HG03558 (cell line): Measurements from ENCODE around the gene ALK.

Source experiments
- ATAC-seq: cut with Tn5 transposase; IDR thresholded peaks from one replicate; pipeline ENCODE4 v1.9.1; 2021; ENCODE audit warnings: moderate number of reproducible peaks; ENCODE audit not compliant: unreplicated experiment; ENCODE audit errors: extremely low read depth

ALK gene

DNA sequence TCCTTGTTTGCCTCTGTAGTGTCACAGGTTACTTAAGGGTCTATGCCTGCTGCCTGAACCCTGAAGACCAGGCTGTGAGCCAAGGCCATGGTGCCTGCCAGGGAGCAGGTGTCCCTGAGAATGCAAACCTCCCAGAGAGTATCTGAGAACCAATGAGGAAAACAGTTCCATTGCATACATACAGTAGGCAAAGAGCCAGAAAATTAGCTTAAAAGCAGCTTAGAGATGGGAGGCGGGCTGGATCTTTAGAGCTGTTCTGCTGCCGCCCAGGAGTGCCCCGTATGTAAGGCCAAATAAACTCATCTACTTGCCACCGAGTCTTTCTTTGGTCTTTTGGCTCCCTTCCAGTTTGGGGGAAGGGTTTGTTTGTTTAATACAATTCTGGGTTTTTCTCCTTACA, 478.2 kb downstream of the ALK start:
- ATAC-seq, result no peak

DNA sequence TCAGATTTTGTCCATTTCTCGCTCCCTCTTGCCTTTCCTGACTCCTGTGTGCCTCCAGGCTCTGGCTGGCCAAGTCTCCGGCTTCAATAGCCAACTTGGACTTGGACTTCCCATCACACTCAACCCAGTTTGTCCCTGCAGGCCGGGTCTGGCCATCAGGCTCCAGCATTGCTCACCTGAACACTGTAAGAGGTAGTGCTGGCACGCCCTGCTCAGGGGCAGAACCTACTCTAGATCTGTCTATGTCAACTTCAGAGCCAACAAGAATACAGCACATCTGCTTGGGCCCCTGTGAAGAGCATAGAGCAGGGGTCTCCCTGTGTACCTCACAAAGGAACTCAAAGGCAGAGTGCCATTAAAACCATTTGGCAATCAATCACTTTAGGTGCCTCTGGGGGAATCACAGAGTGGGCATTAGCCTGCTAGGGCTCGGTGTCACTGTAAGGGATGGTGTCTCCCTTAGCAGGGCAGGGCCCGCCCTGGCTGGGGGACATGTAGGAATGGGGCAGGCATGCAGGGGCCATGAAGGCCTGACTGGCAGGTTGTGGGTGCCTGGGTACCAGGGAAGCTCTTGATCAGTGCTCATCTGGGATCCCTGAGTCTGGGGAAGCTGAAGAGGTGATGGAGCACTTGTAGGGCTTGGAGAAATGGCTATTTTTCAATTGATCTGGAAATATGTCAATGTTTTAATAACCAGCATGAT, 480.3 kb downstream of the ALK start:
- no peak for ATAC-seq

DNA sequence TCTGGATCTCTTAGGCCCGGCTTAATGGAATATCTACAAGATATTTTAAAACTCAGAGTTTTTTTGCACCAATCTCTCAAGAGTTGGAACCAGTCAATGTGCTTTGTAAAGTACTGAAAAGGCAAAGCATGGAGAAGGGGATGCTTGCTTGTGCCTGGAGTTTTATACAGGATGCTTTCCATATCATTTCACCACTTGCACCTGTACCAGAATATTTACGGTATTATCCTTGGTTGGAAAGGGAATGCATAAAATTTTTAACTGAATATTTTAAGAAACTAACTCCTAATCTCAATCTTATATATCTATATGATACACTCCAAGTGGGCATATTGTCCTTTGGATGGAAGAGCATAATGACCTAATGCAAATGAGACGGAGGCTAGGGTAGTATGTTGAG, 487.5 kb downstream of the ALK start:
- no peak for ATAC-seq

DNA sequence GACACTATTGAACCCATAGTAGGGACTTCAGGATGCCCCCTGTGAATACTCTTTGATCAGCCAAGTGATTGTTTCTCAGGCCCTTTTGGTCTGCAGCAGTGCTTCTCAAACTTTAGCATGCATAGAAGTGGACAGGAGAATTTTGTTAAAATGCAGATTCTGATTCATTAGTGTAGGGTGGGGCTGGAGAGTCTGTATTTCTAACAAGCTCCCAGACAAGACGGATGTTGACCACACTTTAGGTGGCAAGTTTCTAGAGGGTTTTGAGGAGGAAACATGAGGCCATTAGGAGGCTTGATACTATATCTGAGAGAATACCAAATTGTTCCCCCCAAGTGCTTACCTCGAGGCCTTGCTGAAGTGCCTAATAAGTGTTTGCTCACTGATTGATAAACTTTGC, 488.3 kb downstream of the ALK start:
- no peak for ATAC-seq

DNA sequence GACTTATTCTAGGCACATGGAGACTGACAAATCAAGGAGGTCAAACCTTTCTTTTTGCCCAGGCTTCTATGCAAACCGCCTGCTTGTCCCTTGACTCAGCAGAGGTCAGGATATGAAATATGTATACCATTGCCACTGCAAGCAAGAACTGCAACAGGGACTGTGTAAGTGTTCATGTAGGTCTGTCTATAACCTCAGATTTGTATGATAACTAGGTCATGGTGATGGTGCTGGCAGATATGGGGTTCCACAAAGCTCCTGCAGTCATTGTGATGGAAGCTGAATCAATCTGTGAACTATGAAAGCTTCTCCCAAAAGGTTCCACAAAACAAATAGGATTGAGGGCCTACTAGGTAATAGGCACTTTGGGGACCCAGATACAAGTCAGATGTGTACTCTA, 489.9 kb downstream of the ALK start:
- no peak for ATAC-seq

DNA sequence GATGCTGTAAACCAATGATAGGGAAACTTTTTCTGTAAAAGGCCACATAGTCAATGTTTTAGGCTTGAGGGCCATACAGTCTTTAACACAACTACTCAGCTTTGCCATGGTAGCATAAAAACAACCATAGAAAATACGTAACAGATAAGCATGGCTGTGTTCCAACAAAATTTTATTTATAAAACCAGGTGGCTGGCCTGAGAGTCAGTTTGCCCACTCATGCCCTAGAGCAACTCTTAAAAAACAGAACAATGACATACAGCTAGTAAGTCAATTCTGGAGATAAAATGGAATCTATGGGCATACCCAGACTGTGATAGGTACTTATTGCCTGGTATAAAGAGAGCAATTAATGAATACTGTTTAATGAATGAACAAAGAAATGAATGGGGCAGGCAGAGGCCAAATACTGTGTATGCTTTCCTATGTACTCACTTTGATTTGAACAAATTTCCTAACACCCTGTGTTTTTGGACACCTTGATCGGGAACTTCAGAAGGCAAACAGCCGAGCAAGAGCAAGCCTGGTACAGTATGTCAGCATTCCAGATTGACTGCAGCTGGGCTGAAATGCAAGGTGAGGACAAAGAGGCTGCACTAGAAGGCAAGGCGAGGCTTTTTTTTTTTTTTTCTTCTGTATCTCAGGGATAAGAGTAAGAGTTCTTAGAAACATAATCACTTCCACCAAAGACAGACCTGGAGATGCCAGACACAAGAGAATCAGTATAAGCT, 490.8 kb downstream of the ALK start:
- ATAC-seq, result no peak

DNA sequence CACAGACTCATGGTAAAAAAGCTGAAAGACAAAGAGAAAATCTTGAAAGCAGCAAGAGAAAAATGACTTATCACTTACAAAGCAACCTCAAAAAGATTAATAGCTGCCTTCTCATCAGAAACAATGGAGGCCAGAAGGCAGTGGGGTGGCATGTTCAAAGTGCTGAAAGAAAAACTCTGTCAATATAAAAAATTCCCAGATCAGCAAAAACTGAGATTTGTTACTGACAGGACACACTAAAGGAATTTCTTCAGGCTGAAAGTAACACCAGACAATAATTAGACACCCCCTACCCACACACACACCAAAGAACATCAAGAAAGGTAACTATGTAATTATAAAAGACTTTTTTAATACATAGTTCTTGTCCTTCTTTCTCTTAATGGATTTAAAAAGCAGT, 495.0 kb downstream of the ALK start:
- ATAC-seq, result no peak

DNA sequence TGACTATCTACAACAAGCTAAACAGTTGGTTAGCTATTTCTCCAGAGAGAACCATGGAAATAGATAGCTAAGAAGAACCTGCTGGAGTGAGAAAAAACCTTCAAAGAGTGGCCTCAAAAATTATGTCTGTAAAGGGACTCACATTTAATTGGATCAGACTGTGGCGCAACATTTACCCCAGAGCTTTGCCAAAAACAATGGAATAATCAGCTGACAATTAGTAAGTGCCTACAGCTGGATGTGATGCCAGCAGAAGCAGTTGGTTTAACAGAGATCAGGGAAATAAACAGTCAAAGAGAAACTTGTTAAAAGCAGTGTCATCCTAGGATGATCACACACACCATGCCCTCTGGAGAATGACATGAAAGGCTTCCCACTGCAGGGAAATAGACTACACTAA, 495.5 kb downstream of the ALK start:
- ATAC-seq, result no peak

DNA sequence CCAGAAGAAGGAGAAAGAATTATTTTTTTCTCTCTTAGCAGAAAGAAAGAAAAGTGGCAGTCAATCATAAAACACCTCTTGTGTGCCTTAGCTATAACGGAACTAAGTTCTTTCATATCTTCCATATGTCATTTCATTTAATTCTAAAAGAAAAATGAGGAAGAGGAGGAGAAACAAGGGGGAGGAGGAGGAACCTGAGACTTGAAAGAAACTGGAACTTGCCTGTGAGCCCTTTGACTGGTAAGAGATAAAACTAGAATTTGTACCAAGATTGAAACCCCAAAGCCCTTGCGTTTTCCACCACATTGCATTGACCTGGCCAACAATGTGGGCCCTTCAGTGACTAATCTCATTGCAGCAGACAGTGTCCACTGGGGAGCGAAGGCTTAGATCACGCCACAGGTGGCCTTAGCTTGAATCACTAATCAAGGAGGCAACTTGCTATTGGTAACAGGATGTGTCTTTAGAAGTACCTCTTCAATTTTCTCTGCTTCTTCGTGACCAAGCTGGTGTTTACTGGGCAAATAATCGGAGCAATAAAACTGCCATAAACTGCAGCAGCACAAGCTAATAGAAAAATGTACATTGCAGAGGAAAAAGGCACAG, 498.2 kb downstream of the ALK start:
- no peak for ATAC-seq

DNA sequence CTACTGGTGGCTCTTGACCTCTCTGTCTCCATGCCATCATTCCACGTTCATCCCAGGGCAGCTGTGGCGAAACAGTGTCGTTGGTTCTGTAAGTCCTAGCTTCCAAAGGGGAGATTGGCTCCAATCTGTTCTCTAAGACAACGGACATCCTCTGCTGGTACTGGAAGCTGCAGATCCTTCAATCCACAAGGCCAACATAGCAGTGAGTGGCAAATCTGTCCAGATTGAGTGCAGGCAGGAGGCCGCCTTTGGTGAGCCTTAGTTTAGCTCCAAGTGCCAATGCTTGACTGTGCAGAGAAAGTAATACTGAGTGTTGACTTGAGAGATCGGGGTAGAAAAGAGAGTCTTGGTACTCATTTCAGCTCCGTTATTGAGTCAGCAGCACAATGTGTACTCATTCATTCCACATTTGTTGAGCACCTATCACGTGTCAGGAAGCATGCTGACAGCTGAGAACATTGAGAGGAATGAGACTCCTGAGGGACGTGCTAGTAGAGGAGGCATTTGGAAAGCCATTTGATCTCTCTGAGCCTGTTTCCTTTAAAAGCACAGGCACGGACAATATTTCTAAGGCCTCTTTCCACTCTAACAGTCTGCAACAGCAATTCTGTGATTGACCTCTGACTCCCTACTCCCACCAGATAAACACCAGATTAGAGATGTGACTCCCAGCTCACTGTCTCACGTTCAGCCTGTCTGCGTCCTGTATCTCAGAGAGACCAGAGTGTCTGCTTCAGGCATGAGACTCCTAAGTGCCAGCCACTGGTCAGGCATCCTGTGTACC, 500.2 kb downstream of the ALK start:
- ATAC-seq, result no peak

DNA sequence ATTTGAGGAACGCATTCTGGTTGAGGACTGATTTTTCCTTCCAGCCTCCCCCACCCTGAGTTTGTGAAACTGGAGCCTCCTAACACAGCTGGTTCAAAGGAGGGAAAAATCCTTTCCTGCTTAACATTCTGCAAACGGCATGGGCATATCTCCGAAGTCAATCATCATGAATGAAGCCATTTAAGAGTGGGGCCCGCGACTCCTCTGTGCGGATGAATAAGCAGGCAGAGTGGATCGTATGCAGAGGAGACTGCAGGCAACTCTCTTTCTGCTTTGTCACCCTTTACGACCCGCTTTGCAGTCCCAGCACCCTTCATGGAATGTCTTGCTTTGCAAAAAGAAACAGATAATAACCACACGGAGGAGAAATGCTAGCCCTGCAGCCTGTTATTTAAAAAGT, 500.9 kb downstream of the ALK start:
- no peak for ATAC-seq

DNA sequence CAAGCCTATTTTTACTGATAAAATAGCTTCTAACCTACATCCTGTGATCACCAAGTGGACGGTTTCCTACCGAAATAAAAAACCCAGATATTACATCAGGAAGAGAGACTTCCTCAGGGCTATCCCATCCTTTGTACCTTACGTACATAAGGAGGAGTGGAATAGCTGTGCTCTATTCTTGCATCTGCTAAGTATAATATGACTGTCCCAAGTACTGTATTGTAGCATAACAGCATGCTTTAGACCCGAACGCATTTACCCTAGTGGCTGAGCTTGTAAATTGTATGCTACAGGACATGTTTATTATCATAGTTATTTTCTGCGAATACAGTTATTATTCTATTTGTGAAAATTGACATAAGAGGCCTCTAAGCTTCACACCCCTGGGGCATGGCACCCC, 503.8 kb downstream of the ALK start:
- ATAC-seq, result no peak

DNA sequence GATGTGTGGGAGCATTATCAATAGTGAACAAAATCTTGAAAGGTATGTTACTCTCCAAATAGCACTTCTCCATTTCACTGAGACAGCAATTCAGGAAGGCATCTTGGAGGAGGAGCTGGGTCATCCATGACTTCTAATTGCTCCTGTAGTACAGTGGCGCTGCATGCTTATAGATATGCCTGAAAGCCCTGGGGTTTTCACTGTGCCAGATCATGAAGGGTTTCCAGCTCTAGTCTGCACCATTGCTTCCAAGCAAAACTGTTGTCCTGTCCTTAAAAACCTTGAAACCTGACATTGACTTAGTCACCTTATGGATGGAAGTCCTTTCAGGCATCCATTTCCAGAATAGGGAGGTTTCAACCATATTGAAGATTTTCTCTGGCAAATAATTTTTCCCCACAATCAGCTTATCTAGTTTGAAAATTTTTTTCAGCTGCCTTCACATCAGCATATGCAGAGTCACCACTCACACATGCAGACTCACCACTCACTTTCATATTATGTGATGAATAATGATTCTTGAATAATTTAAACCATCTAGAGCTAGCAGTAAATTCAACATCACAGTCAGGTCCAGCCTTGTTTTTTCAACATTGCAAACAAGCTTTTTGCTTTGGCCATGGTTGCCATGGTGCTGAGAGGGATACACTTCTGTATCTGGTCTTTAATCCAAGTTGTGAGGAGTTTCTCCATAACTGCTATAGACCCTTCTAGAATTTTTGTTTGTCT, 509.0 kb downstream of the ALK start:
- ATAC-seq, result no peak

DNA sequence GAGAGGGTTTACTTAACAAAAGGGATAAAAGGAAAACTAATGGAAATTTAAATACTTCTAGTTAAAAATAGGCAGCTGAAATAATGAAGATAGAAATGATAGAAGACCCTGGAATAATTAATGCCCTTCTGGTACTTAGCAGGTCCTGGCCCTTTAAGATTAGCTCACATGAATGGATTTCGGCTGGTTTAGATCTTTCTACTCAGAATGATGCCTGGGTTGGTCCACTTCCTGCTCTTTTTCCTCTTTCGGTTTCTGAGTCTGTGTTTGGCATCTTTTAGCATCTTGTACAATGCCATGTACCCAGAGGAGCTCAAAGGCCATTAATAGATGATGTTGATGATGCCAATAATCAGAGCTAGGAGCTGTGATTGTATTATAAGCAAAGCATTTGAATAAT, 515.7 kb downstream of the ALK start:
- ATAC-seq, result no peak

DNA sequence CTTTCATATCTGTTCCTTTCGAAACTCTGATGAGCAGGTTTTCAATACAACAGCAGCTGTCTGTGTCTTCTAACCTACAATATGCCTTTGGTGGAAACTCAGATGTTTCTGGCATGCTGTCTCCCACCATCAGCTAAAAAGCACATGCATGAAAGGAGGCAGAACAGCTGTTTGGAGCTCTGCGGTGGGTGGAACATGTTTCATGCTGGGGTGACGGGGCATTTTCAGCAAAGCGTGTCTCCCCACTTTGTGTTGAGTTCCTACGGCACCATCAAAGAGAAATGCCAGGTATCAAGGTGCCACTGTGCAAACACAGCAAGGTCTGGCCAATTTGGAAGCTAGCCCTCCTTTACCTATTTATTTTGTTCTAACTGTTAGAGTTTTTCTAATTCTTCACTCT, 516.1 kb downstream of the ALK start:
- ATAC-seq, result no peak

DNA sequence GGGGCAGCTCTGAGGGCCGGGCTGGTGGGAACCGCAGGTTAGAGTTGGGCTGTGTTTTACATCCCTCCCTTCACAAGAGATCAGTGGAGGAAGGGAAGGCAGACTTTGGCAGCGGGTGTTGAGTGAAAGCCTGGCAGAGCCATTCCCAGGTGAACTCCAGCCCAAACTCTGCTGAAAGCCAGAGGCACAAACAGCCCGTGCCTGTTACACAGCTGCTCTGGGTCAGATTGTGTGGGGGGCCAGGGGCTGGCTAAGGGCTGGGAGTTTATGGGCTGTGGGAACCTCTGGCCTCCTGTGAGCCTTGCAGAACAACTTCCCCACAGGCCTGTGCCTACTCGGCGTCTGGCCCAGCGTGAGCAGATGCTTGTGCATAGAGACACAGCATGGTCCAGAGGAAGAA, 519.4 kb downstream of the ALK start:
- no peak for ATAC-seq

DNA sequence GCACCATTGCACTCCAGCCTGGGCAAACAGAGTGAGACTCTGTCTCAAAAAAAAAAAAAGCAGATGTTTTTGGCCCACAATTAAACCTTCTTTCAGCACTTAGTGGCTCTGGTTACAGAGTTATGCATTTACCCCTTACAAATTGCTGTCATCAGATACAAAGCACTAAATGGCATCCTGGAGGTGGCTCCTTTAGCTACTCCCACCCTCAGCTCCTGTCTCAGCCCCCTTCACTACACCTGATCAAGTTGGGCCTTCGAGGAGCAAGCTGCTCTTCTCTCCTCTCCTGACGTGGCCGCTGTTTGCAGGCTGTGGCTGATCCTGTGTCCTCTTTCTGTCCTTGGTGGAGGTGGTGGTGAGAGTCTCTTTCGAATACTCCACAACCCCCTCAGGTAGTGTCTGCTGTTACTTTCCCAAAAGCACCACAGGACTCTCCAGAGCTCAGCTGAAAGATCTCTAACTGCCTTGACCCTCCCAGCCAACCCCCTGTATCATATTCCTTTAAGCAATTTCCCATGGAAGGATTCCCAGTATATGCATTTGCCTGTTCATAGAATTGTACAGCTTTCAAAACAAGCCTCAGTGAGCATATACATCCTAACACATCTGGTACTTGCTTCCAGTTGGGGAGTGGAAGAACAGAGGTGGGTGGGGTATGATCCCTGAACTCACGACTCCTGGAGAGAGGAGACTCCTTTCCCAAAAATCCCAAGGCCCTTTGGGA, 520.3 kb downstream of the ALK start:
- no peak for ATAC-seq

DNA sequence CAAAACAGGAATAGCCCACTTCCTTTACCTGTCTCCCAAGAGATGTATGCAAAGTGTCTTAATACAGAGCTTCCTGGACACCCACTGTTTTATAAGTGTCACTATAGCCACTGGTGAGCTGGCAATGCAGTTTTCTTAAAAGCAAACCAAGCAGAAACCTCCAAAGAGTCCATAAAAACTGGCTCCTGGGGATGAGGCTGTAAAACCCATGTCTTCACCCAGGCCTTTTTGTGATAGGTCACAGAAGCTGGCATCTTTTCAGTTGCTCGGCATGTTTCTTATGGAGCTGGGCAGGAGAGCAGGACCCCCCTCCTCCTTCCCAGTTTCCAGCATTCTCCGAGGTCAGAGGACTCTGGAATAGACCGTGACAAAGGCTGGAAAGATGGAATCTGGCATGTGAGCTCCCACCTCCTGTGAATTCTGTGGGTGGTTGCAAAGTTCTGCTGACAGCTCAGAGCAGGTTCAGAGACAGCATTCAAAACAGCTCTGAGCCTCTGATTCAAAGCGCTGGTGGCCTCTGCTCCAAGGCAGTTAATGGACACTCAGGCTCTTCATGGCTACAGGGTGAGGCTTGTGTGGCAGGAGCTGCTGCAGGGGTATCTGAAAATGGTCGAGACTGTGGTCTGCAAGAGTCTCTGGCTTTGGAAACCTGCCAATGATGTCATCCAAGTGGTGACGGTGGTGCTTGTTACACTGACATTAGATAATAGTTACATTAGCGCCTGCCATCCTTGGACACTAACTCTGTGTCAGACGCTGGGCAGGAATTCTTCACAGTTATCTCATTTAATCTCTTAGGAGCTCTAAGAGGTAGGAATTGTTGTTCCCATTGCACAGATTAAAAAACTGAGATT, 522.8 kb downstream of the ALK start:
- ATAC-seq, result no peak

DNA sequence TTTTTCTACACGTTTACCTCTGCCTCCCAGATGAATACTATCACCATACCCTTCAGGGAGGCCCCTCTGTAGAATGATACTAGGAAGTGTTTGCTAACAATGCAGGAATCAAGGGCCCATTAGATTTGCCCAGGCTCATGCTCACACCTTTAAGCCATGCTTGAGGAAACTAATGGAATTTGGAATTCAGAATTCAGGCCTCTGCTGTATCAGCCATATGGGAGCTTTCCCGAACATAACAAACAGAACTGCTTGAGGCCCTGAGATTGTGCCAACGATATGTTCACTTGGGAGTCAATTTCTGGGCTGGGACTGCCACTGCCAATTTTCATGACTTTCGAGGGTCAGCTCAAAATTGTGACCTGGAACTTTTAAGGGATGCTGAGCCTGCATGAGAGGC, 523.7 kb downstream of the ALK start:
- no peak for ATAC-seq
